GM18861 (cell line): ENCODE measurements around the gene DRAP1.
A peak's percentile ranks its signal among the peaks of the same experiment; 100 is the strongest.
"Not testable (repeated sequence)": the region's sequence is repeated elsewhere in the genome, so short reads cannot be mapped to it uniquely, and the experiment has no call there.

ENCODE experiments used
- ATAC-seq: cut with Tn5 transposase; IDR thresholded peaks from one replicate; pipeline ENCODE4 v1.9.1; 2021; ENCODE audit not compliant: unreplicated experiment

DRAP1 gene

DNA sequence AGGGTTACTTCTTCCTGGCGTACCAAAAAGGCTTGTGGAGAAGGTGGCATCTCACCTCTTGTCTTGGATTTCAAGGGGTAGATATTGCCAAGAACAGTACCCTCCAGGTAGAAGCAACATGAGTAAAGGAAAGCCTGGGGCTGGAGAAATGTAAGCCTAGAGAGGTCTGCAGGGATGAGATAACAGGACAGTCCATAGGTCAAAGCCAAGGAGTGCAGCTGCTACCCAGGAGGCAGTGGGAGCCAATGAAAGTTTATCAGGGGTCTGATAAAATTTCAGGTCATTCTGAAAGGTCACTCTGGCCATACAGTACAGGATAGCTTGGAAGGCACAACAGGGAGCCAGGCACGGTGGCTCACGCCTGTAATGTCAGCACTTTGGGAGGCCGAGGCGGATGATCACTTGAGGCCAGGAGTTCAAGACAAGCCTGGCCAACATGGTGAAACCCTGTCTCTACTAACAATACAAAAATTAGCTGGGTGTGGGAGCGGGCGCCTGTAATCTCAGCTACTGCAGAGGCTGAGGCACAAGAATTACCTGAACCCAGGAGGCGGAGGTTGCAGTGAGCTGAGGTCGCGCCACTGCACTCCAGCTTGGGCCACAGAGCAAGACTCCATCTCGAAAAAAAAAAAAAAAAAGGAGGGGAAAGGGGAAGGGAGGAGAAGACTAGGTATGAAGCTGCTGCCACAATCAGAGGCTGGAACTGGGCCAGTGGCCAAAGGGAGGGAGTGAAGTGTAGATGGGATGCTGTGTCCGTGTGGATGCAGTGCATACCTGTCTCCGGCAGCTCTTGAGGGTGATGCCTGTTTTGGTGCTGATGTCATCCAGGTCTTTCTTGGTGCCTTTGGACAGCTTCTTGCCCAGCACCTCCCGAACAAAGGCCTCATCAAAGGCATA lies 32.2 kb upstream of the DRAP1 start:
- ATAC-seq, result no peak

GRCh38 chr11:65887723-65888162 lies 31.5 kb upstream of the DRAP1 start:
- no peak for ATAC-seq

- ATAC-seq, result no peak
Measured at GRCh38 chr11:65888163-65888814, 30.9 kb upstream of the DRAP1 start, which contains the start of gene FIBP. Gene FIBP (minus strand): TSS chr11:65888471. CDS start chr11:65888418, 53 bp downstream.

DNA sequence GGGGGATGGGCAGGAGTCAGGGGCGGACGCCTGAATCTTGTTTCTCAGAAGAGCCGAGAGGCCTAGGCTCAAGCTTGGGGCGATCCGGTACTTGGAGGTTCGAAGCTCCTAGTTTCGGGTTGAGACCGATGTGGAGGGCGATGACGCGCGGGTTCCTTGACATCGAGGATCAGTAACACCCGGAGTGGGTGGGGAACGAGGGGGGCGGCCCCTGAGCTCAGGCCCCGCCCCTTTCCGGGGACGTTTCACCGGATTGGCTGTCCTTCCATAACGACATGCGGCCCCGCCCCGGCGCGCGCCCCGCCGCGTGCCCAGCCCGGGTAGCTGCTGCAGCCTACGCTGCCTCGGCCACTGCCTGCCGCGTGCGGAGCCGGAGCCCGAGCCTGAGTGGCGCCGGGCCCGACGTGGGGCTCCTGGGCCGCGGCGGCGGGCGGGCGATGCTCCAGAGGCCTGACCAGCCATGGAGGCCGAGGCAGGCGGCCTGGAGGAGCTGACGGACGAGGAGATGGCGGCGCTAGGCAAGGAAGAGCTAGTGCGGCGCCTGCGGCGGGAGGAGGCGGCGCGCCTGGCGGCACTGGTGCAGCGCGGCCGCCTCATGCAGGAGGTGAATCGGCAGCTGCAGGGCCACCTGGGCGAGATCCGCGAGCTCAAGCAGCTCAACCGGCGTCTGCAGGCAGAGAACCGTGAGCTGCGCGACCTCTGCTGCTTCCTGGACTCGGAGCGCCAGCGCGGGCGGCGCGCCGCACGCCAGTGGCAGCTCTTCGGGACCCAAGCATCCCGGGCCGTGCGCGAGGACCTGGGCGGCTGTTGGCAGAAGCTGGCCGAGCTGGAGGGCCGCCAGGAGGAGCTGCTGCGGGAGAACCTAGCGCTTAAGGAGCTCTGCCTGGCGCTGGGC lies 28.7 kb upstream of the DRAP1 start, which contains the start of gene CCDC85B:
Gene CCDC85B (plus strand): TSS at position 350 of the 895 bp plus-strand sequence. CDS start 111 bp downstream, at position 461.
- peak; percentile 50 for ATAC-seq

DNA sequence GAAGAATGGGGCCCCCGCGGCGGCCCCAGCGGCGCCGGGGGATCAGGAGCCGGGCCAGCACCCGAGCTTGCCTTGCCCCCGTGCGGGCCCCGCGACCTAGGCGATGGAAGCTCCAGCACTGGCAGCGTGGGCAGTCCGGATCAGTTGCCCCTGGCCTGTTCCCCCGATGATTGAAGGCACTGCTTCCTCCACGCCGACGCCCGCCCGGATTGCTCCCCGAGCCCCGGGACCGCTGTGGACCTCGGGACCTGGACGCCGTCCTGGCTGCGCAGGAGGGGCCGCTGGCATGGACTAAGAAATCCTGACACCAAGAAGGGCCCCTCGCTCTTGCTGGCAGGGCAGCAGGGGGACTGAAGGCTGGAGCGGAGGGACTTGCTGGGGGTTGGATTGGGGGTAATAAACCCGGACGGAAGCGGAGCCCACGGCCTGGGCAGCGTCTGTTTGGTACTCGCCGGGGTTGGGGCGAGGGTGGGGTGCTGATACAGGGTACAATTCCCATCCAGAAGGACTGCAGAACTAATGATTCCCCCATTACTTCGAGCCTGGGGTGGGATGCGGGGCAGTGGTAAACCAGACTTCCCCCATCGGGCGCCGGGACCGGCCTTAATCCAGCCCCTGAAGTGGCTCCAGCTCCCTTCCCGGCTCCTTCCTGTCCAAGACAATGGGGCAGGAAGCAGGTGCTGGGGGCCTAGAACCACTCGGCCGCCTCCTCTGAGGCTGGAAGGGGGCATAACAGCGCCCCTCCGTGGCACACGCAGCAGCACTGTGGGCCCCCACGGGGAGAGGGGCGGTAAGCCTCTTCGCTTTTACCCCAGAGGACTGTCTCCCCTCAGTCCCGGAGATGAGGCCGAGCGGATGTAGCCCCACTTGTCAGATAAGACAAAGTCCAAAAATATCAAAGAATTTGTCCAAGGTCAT lies 27.7 kb upstream of the DRAP1 start:
- ATAC-seq, result no peak

GRCh38 chr11:65892137-65892540 lies 27.1 kb upstream of the DRAP1 start:
- not testable (repeated sequence) for ATAC-seq

DNA sequence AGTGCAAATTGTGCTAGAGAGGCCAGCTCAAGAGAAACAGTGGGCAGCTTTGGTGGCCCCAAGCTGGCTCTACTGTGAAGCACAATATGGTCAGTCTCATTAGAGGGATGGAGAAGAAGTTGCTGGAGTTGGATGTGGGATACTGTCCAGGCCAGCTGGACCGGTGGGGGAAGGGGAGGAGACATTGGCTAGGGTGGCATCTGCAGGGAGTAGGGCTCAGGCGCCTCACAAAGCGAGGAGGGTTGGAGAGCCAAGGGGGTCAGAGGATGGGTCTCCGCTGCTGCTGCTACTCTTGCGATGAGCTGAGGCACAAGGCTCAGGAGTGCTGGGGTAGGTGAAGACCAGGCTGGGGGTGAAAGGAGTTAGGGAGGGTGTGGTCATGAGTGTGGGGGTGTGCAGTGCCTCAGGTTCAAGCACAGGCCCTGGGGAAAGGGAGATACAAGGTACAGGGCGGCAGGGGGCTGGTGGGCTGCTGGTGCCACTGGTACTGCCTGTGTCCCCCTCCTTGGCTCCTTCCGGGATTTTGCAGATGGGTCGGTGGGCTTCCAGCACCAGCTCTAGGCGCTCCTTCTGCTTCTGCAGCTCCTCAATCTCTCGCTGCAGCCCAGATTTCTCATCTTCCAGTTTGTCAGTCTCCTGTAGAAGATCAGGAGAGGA lies 26.4 kb upstream of the DRAP1 start:
- no peak for ATAC-seq

DNA sequence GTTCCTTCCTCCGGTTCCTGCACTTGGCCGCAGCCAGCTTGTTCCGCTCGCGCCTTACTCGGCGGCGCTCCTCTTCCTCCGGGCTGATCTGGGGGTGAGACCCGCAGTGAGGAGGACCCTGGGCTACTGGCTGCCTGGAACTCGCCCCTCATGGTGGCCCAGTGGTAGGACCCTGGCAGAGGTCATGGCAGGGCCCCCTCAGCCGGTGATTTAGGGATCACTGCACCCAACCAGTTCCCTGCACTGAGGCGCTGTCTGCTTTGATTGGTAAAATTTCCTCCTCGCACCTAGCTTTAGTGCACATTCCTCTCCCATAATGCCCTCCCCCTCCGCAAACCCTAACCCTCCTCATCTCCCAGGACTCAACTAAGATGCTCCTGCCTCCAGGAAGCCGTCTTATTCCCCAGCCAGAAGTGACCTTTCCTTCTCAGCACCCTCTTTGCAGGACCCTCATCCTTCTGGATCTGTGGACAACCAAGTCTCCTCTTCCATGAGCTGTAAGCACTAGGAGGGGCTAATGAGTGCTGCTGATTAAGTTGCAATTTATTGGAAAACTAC lies 25.1 kb upstream of the DRAP1 start:
- no peak for ATAC-seq

- ATAC-seq, result no peak
Measured at GRCh38 chr11:65895482-65895981, 23.7 kb upstream of the DRAP1 start.

GRCh38 chr11:65896034-65896999 lies 22.9 kb upstream of the DRAP1 start:
- ATAC-seq, result no peak

DNA sequence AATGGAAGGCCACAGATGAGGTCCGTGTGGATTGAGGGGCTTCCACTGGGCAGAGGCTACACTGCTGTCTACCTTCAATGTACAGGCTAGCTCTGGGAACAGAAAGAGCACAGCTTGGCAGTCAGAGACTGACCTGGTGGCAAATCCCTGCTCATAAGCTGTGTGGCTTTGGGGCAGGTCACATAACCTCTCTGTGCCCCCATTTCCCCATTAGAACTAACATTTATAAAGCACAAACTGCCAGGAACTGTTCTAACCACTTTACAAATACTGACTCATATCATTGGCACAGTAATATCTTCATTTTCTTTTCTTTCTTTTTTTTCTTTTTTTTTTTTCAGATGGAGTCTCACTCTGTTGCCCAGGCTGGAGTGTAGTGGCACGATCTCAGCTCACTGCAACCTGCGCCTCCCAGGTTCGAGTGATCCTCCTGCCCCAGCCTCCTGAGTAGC lies 22.2 kb upstream of the DRAP1 start:
- no peak for ATAC-seq

GRCh38 chr11:65898656-65899355 lies 20.4 kb upstream of the DRAP1 start:
- no peak for ATAC-seq

DNA sequence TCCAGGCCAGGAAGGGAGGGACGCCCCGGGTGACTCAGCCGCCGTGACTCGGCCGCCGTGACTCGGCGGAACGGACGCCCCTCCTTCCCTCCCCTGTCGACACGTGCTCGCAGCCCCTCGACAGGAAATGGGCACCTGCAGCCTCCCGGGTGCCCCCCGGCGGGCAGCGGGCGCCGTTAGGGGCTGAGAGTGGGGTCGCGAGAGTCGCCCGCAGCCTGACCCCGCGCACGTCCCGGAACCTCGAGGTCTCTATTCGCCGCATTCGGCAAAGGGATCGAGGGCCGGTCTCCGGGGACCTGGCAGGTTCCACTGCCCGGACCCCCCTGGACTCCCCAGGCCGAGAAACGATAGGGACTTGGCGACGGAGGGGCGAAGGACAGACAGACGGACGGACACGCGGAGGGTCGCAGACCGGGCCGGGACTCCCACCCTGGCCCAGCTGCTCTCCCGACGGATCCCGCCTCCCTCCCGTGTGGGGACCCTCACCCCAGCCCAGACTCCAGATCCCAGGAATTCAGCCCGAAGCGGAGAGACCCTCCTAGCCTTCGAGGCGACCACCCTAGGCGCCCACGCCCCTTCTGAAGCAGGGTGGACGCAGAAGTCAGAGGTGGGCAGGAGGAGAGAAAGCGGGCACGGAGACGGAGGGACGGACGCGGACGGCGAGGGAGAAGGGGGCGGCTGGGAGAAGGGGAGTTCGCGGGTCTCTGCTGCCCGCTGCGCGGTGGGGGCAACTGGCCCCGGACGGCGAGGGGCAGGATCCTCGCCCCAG lies 19.7 kb upstream of the DRAP1 start:
- ATAC-seq, result no peak

DNA sequence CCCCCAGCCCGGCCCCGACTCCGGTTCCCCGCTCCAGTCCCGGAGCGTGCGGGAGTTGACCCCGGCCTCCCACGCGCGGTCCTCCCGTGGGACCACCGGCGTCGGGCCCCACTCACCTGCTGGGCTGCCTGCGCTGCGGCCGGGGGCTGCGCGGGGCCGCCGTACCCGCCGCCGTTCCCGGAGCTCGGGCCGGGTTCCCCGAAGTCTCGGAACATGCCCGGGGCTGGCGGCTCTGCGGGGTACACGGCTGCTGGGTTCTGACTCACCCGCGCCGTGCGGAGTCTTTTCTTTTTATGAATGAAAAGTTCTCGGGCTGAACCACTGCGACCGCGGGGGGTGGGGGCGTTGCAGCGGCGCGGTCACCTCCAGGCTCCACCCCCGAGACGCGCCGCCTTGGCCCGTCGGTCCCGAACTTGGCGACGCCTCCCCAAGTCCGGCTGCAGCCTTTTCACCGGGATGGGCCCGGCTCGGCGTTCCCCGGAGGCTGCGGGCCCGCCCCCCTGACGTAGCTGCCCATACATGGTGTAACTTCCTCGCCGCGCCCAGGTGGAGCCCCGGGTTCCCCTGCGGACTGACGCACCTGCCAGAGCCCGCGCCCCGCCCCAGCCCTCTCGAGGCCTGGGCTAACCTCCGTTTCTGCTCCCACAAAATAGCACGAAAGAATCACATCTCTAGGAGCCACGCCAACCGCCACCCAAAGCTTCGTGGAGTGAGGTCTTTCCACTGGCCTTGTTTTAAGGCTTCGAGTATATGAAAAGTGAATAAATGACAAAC lies 18.9 kb upstream of the DRAP1 start, which contains the start of gene FOSL1:
Gene FOSL1 (minus strand): TSS at position 264 of the 774 bp plus-strand sequence. CDS start 49 bp downstream, at position 215.
- peak; percentile 80 for ATAC-seq

GRCh38 chr11:65900899-65901180 lies 18.4 kb upstream of the DRAP1 start:
- ATAC-seq, result no peak

- ATAC-seq, result no peak
Measured at GRCh38 chr11:65903068-65903481, 16.2 kb upstream of the DRAP1 start.
